HepG2 (cell line): Measurements from ENCODE around the gene COLGALT1. TPM values are rescaled to one million over a fixed set of nuclear protein-coding genes. Genes with fewer than 3 reads are reported as not detected.

Source experiments
- ATAC-seq: fragments of 200-7000 bp; cut with Tn5 transposase; 3 replicates; pipeline ENCODE4 v1.9.1; 2020; ENCODE audit warnings: mild to moderate bottlenecking, moderate library complexity
- BruUV-seq: library from RNA; stranded (reverse); fragments of 400-500 nt; replicated peaks from 2 replicates; lab custom pipeline; 2021; lab: Mats Ljungman, UMichigan
- CTCF ChIA-PET: fragments of 300-600 bp; formaldehyde crosslinking; extraction: SDS; loops from one replicate; lab custom pipeline; 2021; ENCODE audit warnings: low total read pairs, inconsistent platforms, low intra/inter-chr PET ratio; lab: Yijun Ruan, JAX
- POLR2A ChIA-PET: fragments of 350-600 bp; sonication (Branson Sonifier 250); formaldehyde crosslinking; loops from one replicate; lab custom pipeline; 2020; ENCODE audit warnings: antibody characterized with exemption, inconsistent platforms; lab: Yijun Ruan, JAX
- DNase-seq: peaks from one replicate; pipeline ENCODE4 v3.0.0-alpha.2; 2015; ENCODE audit warnings: low spot score
- FAIRE-seq: peaks from 3 replicates; lab custom pipeline; 2011; peaks lifted over from hg19 to GRCh38; lab: Jason Lieb, UNC
- H2AFZ ChIP-seq: one replicate; pipeline ENCODE4 v1.6.1; 2011; ENCODE audit warnings: low read length, inconsistent platforms
- H3K27ac ChIP-seq: fragments of 300-600 bp; 3 replicates; pipeline ENCODE4 v1.8.0; 2011; ENCODE audit warnings: mixed run types, mild to moderate bottlenecking, mixed read lengths, low read length, inconsistent platforms; ENCODE audit not compliant: insufficient read depth; ENCODE audit errors: extremely low read length
- H3K27me3 ChIP-seq, 2 experiments: fragments of 200-600 bp in 1 of 2; 2 replicates in 1 of 2; 3 replicates in 1 of 2; pipeline versions ENCODE4 v1.6.0 to v1.8.0; 2011; ENCODE audit warnings: low read length in 2 of 2, mild to moderate bottlenecking in 2 of 2, moderate library complexity in 2 of 2, inconsistent platforms in 1 of 2; ENCODE audit not compliant: insufficient read depth in 2 of 2, control insufficient read depth in 1 of 2
- H3K36me3 ChIP-seq, 2 experiments: fragments of 200-600 bp in 1 of 2; replicated peaks in 1 of 2; 2 replicates in 1 of 2; 3 replicates in 1 of 2; pipeline versions ENCODE4 v1.5.1 to v1.8.0; 2011; ENCODE audit warnings: low read length in 2 of 2, inconsistent platforms in 1 of 2; ENCODE audit not compliant: insufficient read depth in 2 of 2, control insufficient read depth in 1 of 2
- H3K4me1 ChIP-seq: 2 replicates; pipeline ENCODE4 v1.5.1; 2012; ENCODE audit warnings: low read length, inconsistent platforms; ENCODE audit not compliant: insufficient read depth
- H3K4me2 ChIP-seq: 2 replicates; pipeline ENCODE4 v1.6.0; 2011; ENCODE audit warnings: low read depth, low read length, inconsistent platforms
- H3K4me3 ChIP-seq, 3 experiments: fragments of 200-600 bp in 1 of 3; sonication (generic), shearing (Covaris generic) in 1 of 3; replicated peaks in 1 of 3; 2 replicates each; pipeline ENCODE4 v1.5.1; 2011 to 2016; ENCODE audit warnings: low read length in 3 of 3, inconsistent platforms in 2 of 3, low read depth in 2 of 3, mild to moderate bottlenecking in 2 of 3, control low read depth in 1 of 3, mixed read lengths in 1 of 3; ENCODE audit not compliant: insufficient read depth in 1 of 3
- H3K79me2 ChIP-seq: one replicate; pipeline ENCODE4 v1.6.1; 2011; ENCODE audit warnings: low read length, inconsistent platforms; ENCODE audit not compliant: insufficient read depth
- H3K9ac ChIP-seq: 2 replicates; pipeline ENCODE4 v1.6.0; 2011; ENCODE audit warnings: mild to moderate bottlenecking, low read depth, low read length, inconsistent platforms; ENCODE audit not compliant: insufficient read depth
- H3K9me3 ChIP-seq: 2 replicates; pipeline ENCODE4 v1.5.1; 2012; ENCODE audit warnings: mild to moderate bottlenecking, low read length
- H4K20me1 ChIP-seq: 2 replicates; pipeline ENCODE4 v1.6.0; 2011; ENCODE audit warnings: inconsistent platforms, mild to moderate bottlenecking, low read length, moderate library complexity; ENCODE audit not compliant: insufficient read depth
- LCORL ChIP-seq, 2 experiments: fragments of 450-650 bp in 1 of 2; sonication (generic) in 1 of 2; formaldehyde crosslinking in 1 of 2; IDR thresholded peaks; 2 replicates each; pipeline versions ENCODE4 v1.5.0 to v1.6.1; 2017 to 2020; ENCODE audit warnings: antibody characterized with exemption in 1 of 2, missing genetic modification reagents in 1 of 2
- ZNF460 ChIP-seq: sonication (generic); formaldehyde crosslinking; IDR thresholded peaks from 2 replicates; pipeline ENCODE4 v1.5.1; 2020; ENCODE audit warnings: missing genetic modification reagents, mild to moderate bottlenecking, borderline replicate concordance
- ZNF468 ChIP-seq: sonication (generic); formaldehyde crosslinking; IDR thresholded peaks from 2 replicates; pipeline ENCODE4 v1.8.0; 2022; ENCODE audit warnings: mild to moderate bottlenecking, moderate library complexity, missing genetic modification reagents
- ZNF768 ChIP-seq: sonication (generic); formaldehyde crosslinking; IDR thresholded peaks from 2 replicates; pipeline ENCODE4 v1.4.0; 2020; ENCODE audit warnings: missing genetic modification reagents
- WGBS: methylation state at CpG from one replicate; pipeline ENCODE4 v1.1.6; 2017; ENCODE audit warnings: low lambda C conversion rate; 5-methylcytosine and 5-hydroxymethylcytosine counted together
- in situ Hi-C: cut with HindIII; loops from 2 replicates; pipeline ENCODE4 v1.10.0; 2017; ENCODE audit warnings: low pct_unique_long_range_greater_than_20kb; ENCODE audit not compliant: extremely low pct_ligation_motif_present
- intact Hi-C: fragments of 100-400 bp; cut with micrococcal nuclease; formaldehyde crosslinking; loops from one replicate; pipeline ENCODE4 v1.10.0; 2022; ENCODE audit not compliant: unreplicated experiment
- polyA plus RNA-seq, 8 experiments: library from polyadenylated mRNA; depleted of rRNA in 3 of 8; stranded (reverse) in 7 of 8; unstranded in 1 of 8; fragments of >200 nt; fragmentation: Illumina TruSeq in 4 of 8; extraction: Trizol in 4 of 8; gene quantifications; 2 replicates each; pipeline versions ENCODE4 v1.2.1 to v1.2.3, GENCODE V29; 2011 to 2016; ENCODE audit warnings: low read depth in 4 of 8, missing spikeins in 1 of 8, mixed read lengths in 1 of 8; ENCODE audit not compliant: insufficient read depth in 1 of 8
- total RNA-seq, 5 experiments: library from RNA; depleted of rRNA; stranded (reverse); fragments of >200 nt; fragmentation: Illumina TruSeq; extraction: Trizol; gene quantifications; 2 replicates each; pipeline ENCODE4 v1.2.3, GENCODE V29; 2016; ENCODE audit warnings: low read depth in 1 of 5
- TF ChIP-seq, protein P1 (sequence below): sonication (generic); formaldehyde crosslinking; IDR thresholded peaks from 2 replicates; pipeline ENCODE4 v1.4.0; 2020; ENCODE audit warnings: missing genetic modification reagents, borderline replicate concordance
- TF ChIP-seq, protein P2 (sequence below), 2 experiments: IDR thresholded peaks; 2 replicates each; pipeline ENCODE4 v1.6.1; 2011 to 2012; ENCODE audit warnings: low read length in 2 of 2, borderline replicate concordance in 1 of 2, low read depth in 1 of 2, mild to moderate bottlenecking in 1 of 2, moderate library complexity in 1 of 2
- TF ChIP-seq, protein P3 (sequence below), 2 experiments: fragments of 450-650 bp in 1 of 2; sonication (generic) in 1 of 2; formaldehyde crosslinking in 1 of 2; IDR thresholded peaks; 2 replicates each; pipeline versions ENCODE4 v1.6.1 to v1.8.0; 2016 to 2022; ENCODE audit warnings: antibody characterized with exemption in 1 of 2, mild to moderate bottlenecking in 1 of 2, missing genetic modification reagents in 1 of 2

Gene COLGALT1
- total and polyA plus RNA-seq, 2 of the 13 experiments (the other 11 are each of a cell fraction or from before 2014, with no cell fraction given): 58.0 to 211 TPM

DNA sequence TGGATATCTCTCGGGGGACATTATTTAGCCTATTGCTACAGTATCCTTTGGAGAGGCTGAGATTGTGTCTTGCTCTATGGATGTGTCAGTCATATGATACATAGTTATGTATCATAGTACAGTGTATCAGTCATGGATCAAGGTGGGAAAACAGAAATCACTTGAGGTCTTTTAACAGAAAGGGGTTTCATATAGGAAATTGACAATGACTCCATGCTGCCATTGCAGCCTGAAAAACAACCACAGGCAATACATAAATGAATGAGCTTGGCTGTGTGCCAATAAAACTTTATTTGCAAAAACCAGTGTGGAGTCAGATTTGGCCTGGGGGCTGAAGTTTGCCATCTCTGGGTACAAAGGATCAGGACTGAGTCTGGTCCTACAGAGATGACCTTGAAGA is 35.4 kb downstream of the COLGALT1 start:
- no peak for TF ChIP-seq ZNF468 (CRISPR knock-in tag)
- TF ChIP-seq, protein P1, sequence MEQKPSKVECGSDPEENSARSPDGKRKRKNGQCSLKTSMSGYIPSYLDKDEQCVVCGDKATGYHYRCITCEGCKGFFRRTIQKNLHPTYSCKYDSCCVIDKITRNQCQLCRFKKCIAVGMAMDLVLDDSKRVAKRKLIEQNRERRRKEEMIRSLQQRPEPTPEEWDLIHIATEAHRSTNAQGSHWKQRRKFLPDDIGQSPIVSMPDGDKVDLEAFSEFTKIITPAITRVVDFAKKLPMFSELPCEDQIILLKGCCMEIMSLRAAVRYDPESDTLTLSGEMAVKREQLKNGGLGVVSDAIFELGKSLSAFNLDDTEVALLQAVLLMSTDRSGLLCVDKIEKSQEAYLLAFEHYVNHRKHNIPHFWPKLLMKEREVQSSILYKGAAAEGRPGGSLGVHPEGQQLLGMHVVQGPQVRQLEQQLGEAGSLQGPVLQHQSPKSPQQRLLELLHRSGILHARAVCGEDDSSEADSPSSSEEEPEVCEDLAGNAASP (CRISPR knock-in tag): no peak
- TF ChIP-seq ZNF460 (CRISPR knock-in tag): no peak
- TF ChIP-seq, protein P2, sequence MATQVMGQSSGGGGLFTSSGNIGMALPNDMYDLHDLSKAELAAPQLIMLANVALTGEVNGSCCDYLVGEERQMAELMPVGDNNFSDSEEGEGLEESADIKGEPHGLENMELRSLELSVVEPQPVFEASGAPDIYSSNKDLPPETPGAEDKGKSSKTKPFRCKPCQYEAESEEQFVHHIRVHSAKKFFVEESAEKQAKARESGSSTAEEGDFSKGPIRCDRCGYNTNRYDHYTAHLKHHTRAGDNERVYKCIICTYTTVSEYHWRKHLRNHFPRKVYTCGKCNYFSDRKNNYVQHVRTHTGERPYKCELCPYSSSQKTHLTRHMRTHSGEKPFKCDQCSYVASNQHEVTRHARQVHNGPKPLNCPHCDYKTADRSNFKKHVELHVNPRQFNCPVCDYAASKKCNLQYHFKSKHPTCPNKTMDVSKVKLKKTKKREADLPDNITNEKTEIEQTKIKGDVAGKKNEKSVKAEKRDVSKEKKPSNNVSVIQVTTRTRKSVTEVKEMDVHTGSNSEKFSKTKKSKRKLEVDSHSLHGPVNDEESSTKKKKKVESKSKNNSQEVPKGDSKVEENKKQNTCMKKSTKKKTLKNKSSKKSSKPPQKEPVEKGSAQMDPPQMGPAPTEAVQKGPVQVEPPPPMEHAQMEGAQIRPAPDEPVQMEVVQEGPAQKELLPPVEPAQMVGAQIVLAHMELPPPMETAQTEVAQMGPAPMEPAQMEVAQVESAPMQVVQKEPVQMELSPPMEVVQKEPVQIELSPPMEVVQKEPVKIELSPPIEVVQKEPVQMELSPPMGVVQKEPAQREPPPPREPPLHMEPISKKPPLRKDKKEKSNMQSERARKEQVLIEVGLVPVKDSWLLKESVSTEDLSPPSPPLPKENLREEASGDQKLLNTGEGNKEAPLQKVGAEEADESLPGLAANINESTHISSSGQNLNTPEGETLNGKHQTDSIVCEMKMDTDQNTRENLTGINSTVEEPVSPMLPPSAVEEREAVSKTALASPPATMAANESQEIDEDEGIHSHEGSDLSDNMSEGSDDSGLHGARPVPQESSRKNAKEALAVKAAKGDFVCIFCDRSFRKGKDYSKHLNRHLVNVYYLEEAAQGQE (IDR thresholded peaks at IDR 0.05; ENCODE audit: borderline replicate concordance in 1 of 2, low read depth in 1 of 2, low read length in 2 of 2): no peak
- TF ChIP-seq, protein P3, sequence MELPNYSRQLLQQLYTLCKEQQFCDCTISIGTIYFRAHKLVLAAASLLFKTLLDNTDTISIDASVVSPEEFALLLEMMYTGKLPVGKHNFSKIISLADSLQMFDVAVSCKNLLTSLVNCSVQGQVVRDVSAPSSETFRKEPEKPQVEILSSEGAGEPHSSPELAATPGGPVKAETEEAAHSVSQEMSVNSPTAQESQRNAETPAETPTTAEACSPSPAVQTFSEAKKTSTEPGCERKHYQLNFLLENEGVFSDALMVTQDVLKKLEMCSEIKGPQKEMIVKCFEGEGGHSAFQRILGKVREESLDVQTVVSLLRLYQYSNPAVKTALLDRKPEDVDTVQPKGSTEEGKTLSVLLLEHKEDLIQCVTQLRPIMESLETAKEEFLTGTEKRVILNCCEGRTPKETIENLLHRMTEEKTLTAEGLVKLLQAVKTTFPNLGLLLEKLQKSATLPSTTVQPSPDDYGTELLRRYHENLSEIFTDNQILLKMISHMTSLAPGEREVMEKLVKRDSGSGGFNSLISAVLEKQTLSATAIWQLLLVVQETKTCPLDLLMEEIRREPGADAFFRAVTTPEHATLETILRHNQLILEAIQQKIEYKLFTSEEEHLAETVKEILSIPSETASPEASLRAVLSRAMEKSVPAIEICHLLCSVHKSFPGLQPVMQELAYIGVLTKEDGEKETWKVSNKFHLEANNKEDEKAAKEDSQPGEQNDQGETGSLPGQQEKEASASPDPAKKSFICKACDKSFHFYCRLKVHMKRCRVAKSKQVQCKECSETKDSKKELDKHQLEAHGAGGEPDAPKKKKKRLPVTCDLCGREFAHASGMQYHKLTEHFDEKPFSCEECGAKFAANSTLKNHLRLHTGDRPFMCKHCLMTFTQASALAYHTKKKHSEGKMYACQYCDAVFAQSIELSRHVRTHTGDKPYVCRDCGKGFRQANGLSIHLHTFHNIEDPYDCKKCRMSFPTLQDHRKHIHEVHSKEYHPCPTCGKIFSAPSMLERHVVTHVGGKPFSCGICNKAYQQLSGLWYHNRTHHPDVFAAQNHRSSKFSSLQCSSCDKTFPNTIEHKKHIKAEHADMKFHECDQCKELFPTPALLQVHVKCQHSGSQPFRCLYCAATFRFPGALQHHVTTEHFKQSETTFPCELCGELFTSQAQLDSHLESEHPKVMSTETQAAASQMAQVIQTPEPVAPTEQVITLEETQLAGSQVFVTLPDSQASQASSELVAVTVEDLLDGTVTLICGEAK (IDR thresholded peaks at IDR 0.05): no peak
- TF ChIP-seq, protein P3 (CRISPR knock-in tag; IDR thresholded peaks at IDR 0.05): peak; percentile 61; the same call in 1 of the 2 replicates
- 0 out of 2 replicates have a peak, but pooled peaks have one; percentile 43 for TF ChIP-seq LCORL (IDR thresholded peaks at IDR 0.05)
- no peak for TF ChIP-seq LCORL (CRISPR knock-in tag; IDR thresholded peaks at IDR 0.05)
- no peak for TF ChIP-seq ZNF768 (CRISPR knock-in tag)
- TF ChIP-seq, all 625 proteins: peak for 2
- BruUV-seq: no TSS peak
- Histone ChIP-seq H3K27me3 (no peaks in the 10 kb centered on the region; a peak in 1 of 5 replicates), H4K20me1 (no peaks in the 10 kb centered on the region), H3K79me2 (no peaks in the 10 kb centered on the region), H3K4me2 (no peak overlapping the region), H3K27ac (no peak overlapping the region), H3K9ac (no peak overlapping the region), H2AFZ (no peak overlapping the region), H3K4me3 (no peak overlapping the region), H3K9me3 (no peaks in the 10 kb centered on the region), H3K4me1 (no peaks in the 10 kb centered on the region), H3K36me3 (no peaks in the 10 kb centered on the region)
- DNase-seq: no peak
- in situ Hi-C loops: no loop called here
- ChIA-PET CTCF (no interaction called here), POLR2A (no interaction called here)
- FAIRE-seq: no peak
- intact Hi-C loops: no loop called here
- WGBS: 0% methylated on average over 1 of the region's 1 CpG
- ATAC-seq: no peak
